ENCODE results near the gene PIK3C2G.

- TF ChIP-seq EP300 (IDR thresholded peaks at IDR 0.05) (no peak), POLR2AphosphoS5 (IDR thresholded peaks at IDR 0.05) (no peak), POLR2A (IDR thresholded peaks at IDR 0.05) (no peak)
Measured at GRCh38 chr12:18340186-18340585, 78.9 kb downstream of the PIK3C2G start.

All from stomach (tissue), 4 donors.